GM19025 (cell line): Measurements from ENCODE around the gene BPGM.

Experiments
- ATAC-seq: cut with Tn5 transposase; IDR thresholded peaks from one replicate; pipeline ENCODE4 v1.9.1; 2021; ENCODE audit warnings: mild to moderate bottlenecking, low read depth, moderate library complexity; ENCODE audit not compliant: unreplicated experiment

Gene BPGM

GRCh38 chr7:134694767-134695166, 48.1 kb downstream of the BPGM start:
- ATAC-seq, result no peak

- no peak for ATAC-seq
Observed at GRCh38 chr7:134695321-134695860, 48.7 kb downstream of the BPGM start.

- ATAC-seq, result no peak
Observed at GRCh38 chr7:134696261-134696660, 49.6 kb downstream of the BPGM start.

- no peak for ATAC-seq
Observed at GRCh38 chr7:134697205-134697886, 50.7 kb downstream of the BPGM start.

GRCh38 chr7:134698481-134698880, 51.8 kb downstream of the BPGM start:
- no peak for ATAC-seq

- no peak for ATAC-seq
Observed at GRCh38 chr7:134699021-134699818, 52.6 kb downstream of the BPGM start.

GRCh38 chr7:134699899-134700298, 53.2 kb downstream of the BPGM start:
- ATAC-seq, result no peak

- ATAC-seq, result no peak
Observed at GRCh38 chr7:134701272-134701671, 54.6 kb downstream of the BPGM start.

GRCh38 chr7:134702366-134703240, 56.0 kb downstream of the BPGM start:
- no peak for ATAC-seq

GRCh38 chr7:134703241-134703594, 56.6 kb downstream of the BPGM start:
- ATAC-seq, result no peak

- ATAC-seq, result no peak
Observed at GRCh38 chr7:134703782-134704181, 57.1 kb downstream of the BPGM start.

GRCh38 chr7:134704827-134705226, 58.2 kb downstream of the BPGM start:
- no peak for ATAC-seq

- no peak for ATAC-seq
Observed at GRCh38 chr7:134705716-134706115, 59.1 kb downstream of the BPGM start.

- ATAC-seq, result no peak
Observed at GRCh38 chr7:134706468-134706867, 59.8 kb downstream of the BPGM start.

- ATAC-seq, result no peak
Observed at GRCh38 chr7:134707663-134708378, 61.2 kb downstream of the BPGM start.

GRCh38 chr7:134708692-134709091, 62.0 kb downstream of the BPGM start:
- no peak for ATAC-seq

- ATAC-seq, result no peak
Observed at GRCh38 chr7:134709197-134709596, 62.5 kb downstream of the BPGM start.

- no peak for ATAC-seq
Observed at GRCh38 chr7:134710511-134710853, 63.8 kb downstream of the BPGM start.

- no peak for ATAC-seq
Observed at GRCh38 chr7:134710854-134711624, 64.4 kb downstream of the BPGM start.

- ATAC-seq, result no peak
Observed at GRCh38 chr7:134712196-134712595, 65.5 kb downstream of the BPGM start.
